HG03571 (cell line): ENCODE measurements around the gene KCNIP1.

Experiments
- ATAC-seq: cut with Tn5 transposase; IDR thresholded peaks from one replicate; pipeline ENCODE4 v1.9.1; 2021; ENCODE audit not compliant: unreplicated experiment

Gene KCNIP1

DNA sequence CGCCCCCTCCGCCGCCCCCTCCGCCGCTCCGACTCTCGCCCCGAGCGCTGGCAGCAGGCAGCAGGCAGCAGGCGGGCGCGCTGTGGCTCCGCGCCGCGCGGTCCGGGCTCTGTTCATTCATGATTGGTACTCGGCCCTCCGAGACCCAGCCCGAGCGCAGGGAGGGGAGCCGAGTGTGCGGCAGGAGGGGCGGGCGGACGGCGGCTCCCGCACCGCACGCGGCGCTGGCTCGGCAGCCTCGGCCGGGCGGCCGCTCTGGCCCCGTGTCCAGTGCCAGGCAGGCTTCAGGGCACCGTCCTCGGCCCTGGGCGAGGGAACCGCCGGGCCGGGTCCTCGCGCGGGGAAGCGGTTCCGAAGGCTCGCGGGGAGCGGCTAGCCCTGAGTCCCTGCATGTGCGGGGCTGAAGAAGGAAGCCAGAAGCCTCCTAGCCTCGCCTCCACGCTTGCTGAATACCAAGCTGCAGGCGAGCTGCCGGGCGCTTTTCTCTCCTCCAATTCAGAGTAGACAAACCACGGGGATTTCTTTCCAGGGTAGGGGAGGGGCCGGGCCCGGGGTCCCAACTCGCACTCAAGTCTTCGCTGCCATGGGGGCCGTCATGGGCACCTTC, at the start of gene KCNIP1:
TSS of gene KCNIP1 (plus strand) at position 31 of the 607 bp plus-strand sequence.
- no peak for ATAC-seq

DNA sequence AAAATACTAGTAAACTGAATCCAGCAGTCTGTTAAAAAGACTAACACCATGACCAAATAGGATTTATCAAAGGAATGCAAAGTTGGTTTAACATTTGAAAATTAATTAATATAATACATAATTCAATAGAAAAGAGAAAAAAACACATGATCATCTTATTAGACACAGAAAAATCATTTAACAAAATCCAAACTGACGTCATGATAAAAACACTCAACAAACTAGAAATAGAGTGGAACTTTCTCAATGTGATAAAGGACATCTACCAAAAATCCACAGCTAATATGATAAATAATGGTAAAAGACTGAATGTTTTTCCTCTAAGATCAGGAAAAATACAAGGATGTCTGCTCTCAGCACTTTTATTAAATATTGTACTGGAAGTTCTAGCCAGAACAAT, 40.4 kb upstream of the KCNIP1 start:
- no peak for ATAC-seq

DNA sequence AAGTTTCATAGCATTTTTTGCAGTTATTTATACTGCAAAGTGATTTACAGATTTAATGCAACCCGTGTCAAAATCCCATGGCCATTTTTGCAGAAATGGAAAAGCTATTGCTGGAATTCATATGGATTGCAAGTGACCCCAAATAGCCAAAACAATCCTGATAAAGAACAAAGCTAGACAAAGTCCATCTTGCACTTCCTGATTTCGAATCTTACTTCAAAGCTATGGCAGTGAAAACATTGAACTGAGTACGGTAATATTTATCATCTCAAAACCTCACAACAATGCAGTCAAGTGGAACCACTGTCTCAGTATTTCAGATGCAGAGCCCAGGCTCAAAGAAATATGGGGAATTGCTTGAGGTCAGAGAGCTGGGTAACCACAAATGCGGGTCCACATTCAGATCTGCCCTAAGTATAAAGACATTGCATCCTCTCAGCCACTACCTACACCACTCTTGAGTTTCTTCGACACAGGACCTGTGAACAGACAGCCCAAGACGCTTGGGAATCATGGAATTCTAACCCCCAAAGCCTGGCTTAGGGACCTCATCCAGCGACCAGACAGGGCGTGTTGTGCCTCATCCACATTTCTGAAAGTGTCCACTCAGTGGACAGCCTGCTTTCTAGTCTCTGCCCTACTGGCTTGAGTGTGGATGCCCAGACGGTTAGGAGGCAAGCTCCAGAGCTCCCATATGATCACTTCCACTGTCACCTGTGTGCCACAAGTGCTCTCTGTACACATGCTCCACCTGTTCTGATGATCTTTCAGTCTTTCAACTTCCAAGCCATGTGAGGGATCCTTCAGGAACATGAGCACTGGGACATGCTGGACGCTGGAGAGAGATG, 39.3 kb upstream of the KCNIP1 start:
- ATAC-seq = no peak

DNA sequence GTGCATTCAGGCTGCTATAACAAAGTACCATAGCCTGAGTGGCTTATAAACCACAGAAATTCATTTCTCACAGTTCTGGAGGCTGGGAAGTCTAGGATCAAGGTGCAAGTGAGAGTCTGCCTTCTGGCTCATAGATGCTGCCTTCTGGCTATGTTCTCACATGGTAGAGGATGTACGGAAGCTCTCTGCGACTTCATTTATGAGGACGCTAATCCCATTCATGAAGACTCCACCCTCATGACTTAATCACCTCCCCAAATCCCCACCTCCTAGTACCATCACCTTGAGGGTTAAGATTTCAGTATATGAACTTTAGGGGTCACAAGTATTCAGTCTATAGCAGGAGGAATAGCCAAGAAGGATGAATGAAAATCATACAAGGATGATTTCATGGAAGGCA, 37.3 kb upstream of the KCNIP1 start:
- ATAC-seq = no peak

DNA sequence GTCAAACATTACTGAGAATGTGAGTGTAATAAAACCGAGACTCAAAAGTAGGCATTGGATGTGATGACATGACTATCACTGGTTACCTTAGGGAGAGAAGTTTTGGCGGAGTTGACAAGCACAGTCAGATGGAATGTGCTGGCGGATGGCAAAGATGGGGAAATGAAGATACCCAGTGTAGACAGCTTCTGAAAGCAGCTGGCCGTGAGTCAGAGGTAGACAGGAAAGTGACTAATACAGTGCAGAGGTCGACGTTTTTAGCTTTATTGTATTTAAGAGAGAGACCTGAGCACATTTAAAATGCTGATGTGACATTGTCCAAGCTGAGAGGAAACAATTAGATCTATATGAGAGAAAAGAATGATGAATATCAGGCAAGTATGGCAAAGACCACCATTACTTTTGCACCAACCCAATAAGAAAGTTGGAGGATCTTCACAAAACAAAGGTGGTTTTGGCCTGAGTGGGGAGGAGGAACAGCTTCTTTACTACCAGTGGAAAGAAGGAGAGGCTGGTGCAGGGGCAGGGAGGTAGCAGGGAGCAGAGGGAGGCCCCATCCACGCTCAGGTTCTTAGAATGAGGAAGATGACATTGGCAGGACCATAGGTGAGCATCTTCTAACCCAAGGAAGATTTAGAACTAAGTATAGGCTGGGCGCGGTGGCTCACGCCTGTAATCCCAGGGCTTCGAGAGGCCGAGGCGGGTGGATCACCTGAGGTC, 36.7 kb upstream of the KCNIP1 start:
- ATAC-seq = no peak

DNA sequence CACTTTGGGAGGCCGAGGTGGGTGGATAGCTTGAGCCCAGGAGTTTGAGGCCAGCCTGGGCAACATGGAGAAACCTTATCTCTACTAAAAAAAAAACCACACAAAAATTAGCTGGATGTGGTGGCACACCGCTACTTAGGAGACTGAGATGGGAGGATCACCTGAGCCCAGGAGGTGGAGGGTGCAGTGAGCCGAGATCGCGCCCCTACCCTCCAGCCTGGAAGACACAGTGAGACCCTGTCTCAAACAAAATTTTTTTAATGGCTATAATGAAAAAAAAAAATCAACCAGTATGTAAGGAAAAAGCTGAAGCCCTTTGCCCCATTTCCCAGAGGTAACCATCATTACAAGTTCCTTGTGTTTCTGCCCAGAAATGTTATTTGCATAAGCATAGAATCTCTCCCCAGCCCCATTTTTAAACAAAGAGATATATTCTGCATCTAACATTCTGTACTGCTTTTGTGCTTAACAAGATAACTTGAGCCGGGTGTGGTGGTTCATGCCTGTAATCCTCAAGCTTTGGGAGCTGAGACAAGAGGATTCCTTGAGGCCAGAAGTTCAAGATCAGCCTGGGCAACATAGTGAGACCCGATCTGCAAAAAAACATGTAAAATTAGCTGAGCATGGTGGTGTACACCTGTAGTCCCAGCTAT, 35.1 kb upstream of the KCNIP1 start:
- ATAC-seq = no peak

DNA sequence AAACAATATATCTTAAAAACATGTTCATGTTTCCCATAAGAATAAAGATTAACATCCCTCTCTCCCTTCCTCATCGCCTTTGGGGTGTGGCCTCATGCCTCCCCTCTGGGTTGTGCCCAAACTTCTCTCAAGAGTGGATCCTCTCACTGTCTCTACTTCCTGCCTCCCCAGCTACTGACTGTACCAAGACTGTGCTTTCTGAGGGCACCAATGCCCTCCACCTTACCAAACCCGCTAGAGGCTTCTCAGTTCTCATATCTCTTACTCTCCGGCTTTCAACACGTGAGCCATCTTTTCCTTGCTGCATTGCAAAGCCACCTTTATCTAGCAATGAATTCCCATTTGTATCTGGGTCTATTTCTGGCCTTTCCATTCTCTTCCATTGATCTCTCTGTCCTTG, 34.4 kb upstream of the KCNIP1 start:
- no peak for ATAC-seq

DNA sequence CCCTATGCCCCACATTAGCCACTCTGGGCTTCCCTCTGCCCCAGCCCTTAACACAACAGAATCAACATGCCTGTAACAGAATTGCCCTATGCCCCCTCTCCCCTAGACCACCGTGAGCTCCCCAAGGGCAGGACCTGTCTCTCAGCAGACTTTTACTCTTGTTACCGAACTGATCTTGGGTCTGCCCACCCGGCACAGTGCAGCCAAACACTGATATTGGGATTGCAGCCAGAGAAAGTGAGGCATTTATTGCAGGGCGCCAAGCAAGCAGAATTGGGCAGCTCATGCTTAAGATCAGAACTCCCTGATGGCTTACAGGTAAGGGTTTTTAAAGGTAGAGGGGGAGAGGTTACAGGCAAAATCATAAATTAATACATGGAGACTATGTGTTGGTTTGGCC, 33.5 kb upstream of the KCNIP1 start:
- ATAC-seq = no peak

DNA sequence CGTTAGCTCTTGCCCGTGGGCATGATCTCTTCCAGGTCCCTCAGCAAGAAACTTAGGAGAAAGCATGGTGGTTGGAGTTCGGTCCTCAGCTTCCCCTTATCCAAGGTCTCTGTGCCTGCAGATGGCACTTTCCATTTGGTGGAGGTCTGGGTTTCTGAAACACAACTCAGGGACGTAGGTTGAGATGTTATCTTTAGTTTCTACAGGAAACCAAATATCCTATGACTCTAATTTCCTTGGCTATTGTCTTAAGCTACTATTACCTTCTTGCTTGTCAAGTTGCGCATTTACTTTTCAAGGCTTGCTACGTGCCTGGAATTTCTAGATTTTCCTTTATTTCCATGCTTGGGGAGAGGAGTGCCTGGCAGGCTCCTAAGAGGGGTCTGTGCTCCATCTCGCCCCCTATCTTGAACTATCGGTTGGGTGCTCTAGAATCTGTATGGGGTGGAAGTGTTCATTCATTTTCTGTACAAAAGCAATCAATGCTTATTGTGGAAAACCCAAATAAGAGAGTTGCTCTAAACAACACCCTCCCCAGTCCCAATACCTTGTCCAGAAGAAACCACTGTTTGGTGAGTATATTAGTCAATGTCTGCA, 32.9 kb upstream of the KCNIP1 start:
- ATAC-seq = no peak

DNA sequence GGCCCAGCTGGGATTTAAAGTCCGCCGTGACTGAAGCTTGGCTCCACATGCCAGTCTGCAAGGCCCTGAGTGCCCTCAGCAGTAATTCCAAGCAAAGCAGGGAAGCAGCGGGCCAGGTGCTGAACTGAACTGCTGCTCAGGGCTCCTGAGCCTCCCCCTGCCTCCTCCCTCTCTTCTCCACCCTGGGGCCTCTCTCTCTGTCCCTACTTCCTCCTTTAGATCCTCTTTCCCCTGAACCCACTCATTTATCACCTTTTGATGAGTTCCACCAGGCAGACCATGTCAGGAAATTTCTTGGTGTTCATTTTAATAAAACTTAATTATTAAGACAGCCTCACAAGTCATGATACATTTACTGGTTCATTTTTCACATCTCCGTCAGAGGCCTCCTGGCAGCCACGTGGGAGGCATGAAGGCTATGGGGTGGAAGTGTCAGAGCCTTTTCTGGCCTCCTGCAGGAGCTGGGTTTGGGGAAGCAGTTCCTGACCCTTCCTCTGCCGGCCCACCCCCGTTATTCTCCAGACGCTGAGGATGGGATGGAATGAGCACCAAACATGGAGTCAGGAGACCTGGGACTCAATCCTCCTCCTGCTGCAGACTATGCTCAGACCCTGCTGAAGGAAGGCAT, 32.2 kb upstream of the KCNIP1 start:
- no peak for ATAC-seq

DNA sequence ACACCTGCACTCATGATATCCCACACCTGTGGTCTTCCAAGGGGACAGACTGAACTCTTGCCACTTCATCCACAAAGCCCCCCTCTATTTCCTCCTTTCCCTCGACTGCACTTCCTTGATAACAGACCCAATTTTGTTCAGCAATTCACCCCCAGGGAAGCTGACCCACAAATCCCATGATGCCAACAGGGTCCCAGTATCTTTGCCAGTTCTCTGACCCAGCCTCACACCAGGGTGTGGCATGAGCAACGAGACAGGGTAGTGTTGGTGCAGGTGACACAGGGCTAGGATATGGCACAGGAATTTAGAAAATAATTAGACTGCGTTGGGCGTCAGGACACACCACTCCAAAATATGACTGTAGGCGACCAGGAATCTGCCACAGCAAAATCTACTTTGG, 30.2 kb upstream of the KCNIP1 start:
- ATAC-seq = no peak

DNA sequence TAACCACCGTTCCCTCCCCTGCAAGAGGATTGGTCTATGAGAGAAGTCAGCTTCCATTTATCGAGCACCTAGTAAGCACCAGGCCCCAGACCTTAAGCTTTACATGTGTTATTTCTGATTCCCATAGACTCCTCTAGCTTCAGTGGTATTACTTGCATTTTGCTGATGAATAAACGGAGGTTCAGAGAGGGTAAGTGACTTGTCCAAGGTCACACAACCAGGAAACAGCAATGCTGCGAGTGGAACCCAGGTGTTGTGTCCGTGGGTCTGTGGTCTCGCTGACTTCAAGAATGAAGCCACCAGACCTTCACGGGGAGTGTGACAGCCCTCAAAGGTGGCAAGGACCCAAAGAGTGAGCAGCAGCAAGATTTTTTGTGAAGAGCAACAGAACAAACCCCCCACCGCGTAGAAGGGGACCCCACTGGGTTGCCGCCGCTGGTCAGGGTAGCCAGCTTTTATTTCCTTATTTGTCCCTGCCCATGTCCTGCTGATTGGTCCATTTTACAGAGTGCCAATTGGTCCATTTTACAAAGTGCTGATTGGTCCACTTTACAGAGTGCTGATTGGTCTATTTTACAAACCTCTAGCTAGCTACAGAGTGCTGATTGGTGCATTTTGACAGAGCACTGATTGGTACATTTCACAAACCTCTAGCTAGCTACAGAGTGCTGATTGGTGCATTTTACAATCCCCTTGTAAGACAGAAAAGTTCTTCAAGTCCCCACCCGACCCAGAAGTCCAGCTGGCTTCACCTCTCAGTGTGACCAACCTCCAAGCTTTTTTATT, 29.1 kb upstream of the KCNIP1 start:
- no peak for ATAC-seq

DNA sequence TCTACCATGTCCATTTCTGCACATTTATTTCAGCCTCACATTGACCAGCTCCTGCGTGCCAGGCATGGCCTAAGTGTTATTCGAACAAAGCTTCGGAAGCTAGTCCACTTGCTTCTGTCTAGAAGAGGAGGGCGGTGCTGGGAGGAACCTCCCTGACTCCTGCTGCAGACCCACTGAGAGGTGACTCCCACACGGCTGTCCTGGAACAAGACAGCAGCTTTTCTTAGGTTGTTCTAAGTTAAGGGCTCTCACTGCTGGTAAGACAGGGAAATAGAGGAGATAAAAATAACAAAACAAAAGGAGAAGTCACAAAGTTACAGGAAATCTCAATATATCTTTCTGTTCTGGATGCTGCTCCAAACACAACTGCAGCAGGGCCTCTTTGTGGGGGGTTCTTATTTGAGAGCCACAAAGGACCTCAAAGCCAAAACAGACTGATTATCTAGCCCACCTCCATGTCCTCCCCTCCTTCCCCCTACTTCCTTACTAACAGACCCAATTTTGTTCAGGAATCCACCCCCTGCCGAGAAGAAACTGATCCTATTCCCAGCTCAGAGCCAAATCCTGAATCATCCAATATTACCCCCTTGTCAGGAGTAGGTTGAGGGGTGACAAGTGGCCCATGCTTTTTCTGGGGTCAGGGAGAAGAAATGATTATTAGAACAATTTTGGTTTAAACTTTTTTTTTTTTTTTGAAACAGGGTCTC, 28.4 kb upstream of the KCNIP1 start:
- no peak for ATAC-seq

DNA sequence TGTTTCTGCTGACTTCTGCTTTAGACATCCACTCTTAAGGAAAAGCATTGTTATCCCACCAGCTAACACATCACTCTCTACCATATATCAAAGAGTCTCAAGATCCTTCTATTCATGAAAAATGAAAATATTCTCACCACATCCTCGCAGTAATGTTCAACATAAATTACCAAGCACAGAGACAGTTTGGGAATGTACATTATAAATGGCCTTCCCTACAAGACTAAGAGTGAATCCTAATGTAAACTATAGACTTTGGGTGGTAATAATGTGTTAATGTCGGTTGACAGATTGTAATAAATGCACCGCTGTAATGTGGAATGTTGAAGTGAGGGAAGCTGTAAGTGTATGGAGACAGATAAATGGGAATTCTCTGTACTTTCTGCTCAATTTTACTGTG, 27.1 kb upstream of the KCNIP1 start:
- no peak for ATAC-seq

DNA sequence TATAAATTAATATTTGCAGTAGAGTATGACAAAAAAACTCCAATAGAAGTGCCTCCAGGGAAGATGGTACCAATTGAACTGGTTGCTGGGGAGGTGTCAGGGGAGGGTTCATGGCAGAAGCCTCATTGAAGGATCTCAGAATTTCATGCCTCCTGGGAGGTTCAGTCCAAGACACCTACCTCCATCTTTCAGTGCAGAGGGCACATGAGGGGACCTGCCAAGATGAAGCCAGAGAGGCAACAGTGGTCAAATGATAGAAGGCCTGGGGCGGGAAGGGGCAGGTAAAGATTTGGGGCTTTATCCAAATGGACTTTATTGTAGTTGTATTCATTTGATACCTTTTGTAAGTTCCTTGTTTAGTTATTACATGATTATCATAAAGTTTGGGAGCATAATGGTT, 25.9 kb upstream of the KCNIP1 start:
- ATAC-seq = no peak

DNA sequence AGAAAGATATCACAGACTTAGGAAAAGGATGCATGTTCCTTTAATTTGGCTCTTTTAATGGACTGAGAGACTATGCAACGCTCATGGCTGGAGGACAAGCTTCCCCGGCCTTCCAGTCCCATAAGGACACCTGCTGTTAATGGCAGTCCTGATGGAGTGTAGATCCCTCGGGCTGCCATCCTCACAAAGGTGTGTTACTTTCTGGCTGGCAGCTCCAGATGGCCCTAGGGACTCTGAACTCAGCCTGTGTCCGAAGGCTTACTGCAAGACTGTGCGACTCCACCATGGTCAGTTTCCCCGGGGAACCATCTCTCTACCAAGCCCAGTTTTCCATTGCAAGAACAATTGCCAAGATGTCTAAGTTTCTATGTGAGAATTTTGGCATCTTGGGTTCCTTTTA, 25.5 kb upstream of the KCNIP1 start:
- ATAC-seq = no peak

DNA sequence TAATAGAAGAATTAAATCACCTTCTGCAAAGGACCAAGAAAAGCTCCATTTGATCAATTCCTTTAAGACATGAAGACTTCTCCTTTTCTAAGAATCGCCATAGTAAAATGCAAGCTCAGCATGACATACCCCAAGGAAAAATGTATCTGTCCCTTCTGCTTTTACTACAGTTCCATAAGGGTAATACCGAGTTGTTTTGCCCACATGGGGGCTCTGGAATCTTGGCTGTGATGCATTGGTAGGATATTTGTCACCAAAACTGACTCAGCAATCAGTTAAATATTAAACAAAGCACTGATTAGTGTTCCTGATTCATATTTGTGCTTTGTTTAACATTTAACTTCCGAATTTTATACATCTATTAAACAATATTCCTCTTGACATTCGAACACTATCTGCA, 24.3 kb upstream of the KCNIP1 start:
- ATAC-seq = no peak

DNA sequence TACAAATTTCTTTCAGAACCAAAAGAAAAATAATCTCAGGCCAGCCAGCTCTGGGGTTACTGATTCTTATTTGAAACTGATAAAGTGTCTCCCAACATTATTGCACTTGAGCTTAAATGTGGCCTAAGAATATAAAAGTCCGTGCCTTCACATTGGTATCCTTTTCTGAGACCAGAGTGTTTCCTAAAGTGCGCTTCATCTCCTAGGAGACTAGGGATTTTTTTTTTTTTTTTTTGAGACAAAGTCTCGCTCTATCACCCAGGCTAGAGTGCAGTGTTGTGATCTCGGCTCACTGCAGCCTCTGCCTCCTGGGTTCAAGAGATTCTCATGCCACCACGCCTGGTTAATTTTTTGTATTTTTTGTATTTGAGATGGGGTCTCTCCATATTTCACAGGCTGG, 23.6 kb upstream of the KCNIP1 start:
- ATAC-seq = no peak

DNA sequence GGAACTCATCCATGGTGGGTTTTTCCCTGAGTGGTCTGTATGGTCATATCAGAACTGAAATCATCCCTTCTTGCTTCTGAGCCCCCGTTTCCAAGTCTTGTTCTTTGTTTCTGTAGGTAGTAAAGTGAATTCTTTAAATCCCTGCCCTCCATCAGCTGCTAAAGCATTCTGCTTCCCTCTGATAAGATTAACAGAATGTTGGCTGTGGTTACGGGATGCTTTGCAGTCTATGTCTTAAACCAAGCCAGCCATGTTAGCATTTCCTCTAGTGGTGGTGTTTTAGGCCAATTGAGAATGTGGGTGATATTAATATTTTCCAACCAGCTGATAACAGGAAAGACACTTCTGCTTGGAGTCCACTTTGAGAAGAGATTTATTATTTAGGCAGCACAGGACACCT, 22.0 kb upstream of the KCNIP1 start:
- ATAC-seq = no peak
